Activated T-helper 17 cell treated with anti-CD3 and anti-CD28 coated beads, Interleukin-2, amount 50 U/mL, for 72 hours (primary cell): ENCODE data around the gene COL4A1. TPM values are rescaled to one million over a fixed set of nuclear protein-coding genes. Genes with fewer than 3 reads are reported as not detected.

ENCODE experiments used
- ATAC-seq: fragments of 150-1000 bp; cut with Tn5 transposase; replicated peaks from 2 replicates; pipeline ENCODE4 v1.10.0; 2021; ENCODE audit warnings: mild to moderate bottlenecking, moderate library complexity
- H3K27ac Mint-ChIP-seq: one replicate; pipeline ENCODE4 v1.8.0; 2022; ENCODE audit warnings: mixed read lengths
- H3K27me3 Mint-ChIP-seq: one replicate; pipeline ENCODE4 v1.8.0; 2022; ENCODE audit warnings: mixed read lengths
- H3K36me3 Mint-ChIP-seq: one replicate; pipeline ENCODE4 v1.8.0; 2022; ENCODE audit warnings: low read depth, mild to moderate bottlenecking, mixed read lengths
- H3K4me1 Mint-ChIP-seq: one replicate; pipeline ENCODE4 v1.8.0; 2022; ENCODE audit warnings: mixed read lengths
- H3K4me3 Mint-ChIP-seq: one replicate; pipeline ENCODE4 v1.8.0; 2022; ENCODE audit warnings: mild to moderate bottlenecking, mixed read lengths
- H3K9me3 Mint-ChIP-seq: one replicate; pipeline ENCODE4 v1.8.0; 2022; ENCODE audit warnings: mixed read lengths
- total RNA-seq, 2 donors: library from RNA; stranded (reverse); gene quantifications; one replicate each; pipeline ENCODE4 v1.2.3, GENCODE V29; 2022

Gene COL4A1
- total RNA-seq, 2 donors from 2014 or later = not detected

DNA sequence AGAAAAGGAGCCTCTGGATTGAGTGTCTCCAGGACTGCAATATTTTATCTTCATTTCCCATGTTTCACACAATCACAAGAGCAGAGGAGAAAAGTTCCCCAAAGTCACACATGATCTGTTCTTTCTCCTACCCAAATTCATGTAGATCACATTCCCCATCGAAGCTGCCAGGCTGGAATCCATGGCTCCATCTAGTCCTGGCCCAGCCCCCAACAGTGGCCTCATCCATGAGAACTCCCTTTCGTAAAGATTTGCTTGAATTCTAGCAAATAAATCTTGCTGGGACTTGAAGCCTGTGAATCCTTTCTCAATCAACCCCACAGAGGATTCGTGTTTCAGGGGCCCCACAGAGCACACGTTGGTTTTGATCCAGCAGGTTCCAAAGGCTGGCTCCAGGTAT is 109.5 kb downstream of the COL4A1 start:
- Mint-ChIP-seq H3K4me1 (no peaks in the 10 kb centered on the region), H3K27ac (no peak overlapping the region), H3K36me3 (no peaks in the 10 kb centered on the region)

DNA sequence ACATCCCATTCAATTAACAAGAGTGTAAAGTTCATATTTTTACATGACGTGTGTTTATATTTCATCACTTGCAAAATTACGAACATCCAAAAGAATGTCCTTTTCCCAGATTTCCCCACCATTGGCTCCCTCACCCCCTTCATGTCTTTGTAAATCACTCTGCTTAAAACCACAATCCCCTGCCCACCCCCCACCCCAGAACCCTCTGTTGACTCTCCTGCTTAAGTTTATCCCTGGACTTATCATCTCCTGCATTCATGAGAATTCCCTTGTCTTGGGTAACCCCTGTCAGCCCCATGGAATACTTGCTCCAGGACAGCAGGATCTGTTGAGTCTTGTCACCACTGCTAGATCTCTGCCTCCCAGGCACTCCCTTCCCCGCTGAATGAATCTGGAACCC is 109.9 kb downstream of the COL4A1 start:
- ATAC-seq = no peak
- H3K27me3 Mint-ChIP-seq = peaks cover 32% of the 10 kb centered on the region
- H3K4me3 Mint-ChIP-seq = no peak overlapping the region
- H3K4me1 Mint-ChIP-seq = no peaks in the 10 kb centered on the region
- no peak overlapping the region for H3K27ac Mint-ChIP-seq
- H3K36me3 Mint-ChIP-seq = no peaks in the 10 kb centered on the region
- H3K9me3 Mint-ChIP-seq = no peaks in the 10 kb centered on the region

More for the DNA sequence above, 109.5 kb downstream of the COL4A1 start:
- ATAC-seq = no peak
- H3K9me3 Mint-ChIP-seq = no peaks in the 10 kb centered on the region
- peaks cover 32% of the 10 kb centered on the region for H3K27me3 Mint-ChIP-seq
- no peak overlapping the region for H3K4me3 Mint-ChIP-seq

DNA sequence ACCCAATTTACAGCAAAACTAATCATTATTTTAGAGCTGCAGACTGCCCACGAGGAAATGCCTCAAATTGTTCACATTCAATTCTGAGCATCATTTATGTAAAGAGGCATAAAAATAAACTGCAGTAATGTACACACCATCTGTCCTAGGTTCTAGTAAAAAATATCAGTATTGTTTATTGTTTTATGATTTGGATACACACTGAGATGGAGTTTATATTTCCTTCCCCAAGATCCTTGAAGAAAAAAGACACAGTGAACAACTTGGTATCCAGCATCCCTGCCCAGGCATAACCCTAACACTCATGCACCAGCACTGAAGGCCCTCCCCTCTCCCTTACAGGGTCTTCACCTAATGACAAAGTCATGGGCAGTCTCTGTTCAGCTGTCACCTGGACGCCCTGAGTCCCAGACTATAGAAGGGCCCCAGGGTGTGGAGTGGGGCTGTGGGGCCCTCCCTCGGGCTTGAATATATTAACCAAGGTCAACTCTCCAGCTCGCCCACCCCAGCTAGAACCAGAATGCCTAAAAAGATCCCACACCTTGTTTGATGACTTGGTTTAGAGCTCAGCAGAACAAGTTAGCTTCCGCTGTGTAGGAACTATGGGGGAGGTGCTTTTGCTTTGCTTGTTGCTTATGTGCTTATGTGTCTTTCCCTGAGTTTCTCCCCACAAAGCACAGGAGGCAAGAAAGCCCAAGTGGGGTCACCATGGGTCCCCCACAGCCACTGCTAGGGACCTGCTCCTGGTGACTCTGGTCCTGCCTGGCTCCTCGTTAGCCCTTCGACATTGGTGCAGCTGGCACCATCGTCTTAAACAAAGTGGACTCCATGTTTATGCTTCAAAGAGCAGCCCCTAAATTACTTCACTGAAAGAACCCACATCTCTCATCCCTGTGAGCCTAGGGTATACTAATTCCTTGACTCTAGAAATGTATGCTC is 111.1 kb downstream of the COL4A1 start:
- H3K27me3 Mint-ChIP-seq = peaks cover 36% of the 10 kb centered on the region
- no peaks in the 10 kb centered on the region for H3K4me1 Mint-ChIP-seq
- H3K9me3 Mint-ChIP-seq = no peaks in the 10 kb centered on the region
- no peaks in the 10 kb centered on the region for H3K36me3 Mint-ChIP-seq
- H3K4me3 Mint-ChIP-seq = no peak overlapping the region
- no peak overlapping the region for H3K27ac Mint-ChIP-seq
- ATAC-seq = no peak

DNA sequence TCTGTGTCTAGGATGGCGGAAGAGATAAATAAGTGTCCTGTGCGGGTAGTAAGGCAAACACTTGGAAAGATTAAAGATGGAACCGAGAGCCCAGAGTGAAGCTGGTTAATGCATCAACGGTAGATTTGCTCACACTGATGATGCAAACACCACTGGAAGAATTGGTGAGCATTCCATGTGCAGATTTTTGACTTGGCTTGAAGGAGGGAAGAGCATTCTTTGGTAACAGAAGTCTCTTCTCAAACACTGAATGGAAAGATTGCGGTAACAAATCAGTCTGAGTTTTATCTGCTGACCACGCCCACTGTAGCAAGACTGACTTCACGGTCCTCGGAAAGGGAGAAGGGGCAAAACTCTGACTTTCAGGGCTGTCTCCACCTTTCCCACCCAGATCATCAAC is 112.5 kb downstream of the COL4A1 start:
- ATAC-seq = no peak
- H3K4me3 Mint-ChIP-seq = no peak overlapping the region
- H3K4me1 Mint-ChIP-seq = no peaks in the 10 kb centered on the region
- H3K27me3 Mint-ChIP-seq = peaks cover 38% of the 10 kb centered on the region
- no peak overlapping the region for H3K27ac Mint-ChIP-seq
- no peaks in the 10 kb centered on the region for H3K9me3 Mint-ChIP-seq
- no peaks in the 10 kb centered on the region for H3K36me3 Mint-ChIP-seq

DNA sequence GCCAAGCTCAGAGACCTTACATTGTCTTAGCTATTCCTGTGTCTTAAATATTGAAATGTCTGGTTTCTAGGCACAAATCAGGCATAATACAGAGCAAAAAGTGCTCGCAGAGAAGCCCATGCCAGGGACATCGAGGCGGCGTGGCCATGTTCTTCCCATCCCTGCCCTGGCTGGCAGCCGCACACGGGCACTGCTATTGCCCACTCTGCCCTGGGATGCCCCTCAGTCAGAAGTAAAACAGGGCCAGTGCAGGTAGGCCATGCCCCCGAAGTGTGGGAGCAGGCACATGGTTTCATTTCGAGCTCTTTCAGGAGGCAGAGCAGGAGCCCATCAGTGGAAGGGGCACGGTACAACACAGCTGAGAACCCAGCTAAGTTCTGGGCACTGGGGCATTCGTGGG is 113.5 kb downstream of the COL4A1 start:
- no peaks in the 10 kb centered on the region for H3K9me3 Mint-ChIP-seq
- no peaks in the 10 kb centered on the region for H3K4me1 Mint-ChIP-seq
- H3K27ac Mint-ChIP-seq = no peak overlapping the region
- H3K27me3 Mint-ChIP-seq = peaks cover 30% of the 10 kb centered on the region
- ATAC-seq = no peak
- no peaks in the 10 kb centered on the region for H3K36me3 Mint-ChIP-seq
- no peak overlapping the region for H3K4me3 Mint-ChIP-seq

DNA sequence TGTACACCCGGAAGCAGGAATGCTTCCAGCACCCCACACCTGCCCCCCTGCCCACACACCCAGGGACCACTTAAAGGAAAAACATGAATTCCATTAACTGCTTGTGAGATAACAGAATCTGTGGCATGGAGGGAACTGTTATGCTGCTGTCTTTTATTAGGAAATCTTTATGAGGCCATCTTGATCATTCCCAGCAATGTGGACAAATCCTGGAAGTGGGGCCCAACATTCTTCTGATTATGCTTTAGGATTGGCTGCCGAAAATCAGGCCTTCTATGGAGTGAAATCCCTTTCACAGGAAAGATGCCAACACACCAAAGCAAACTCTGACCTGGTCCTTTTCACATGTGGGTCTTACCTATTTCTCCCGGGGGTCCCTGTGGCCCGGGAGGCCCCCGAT is 114.5 kb downstream of the COL4A1 start:
- Mint-ChIP-seq H3K27me3 (peaks cover 29% of the 10 kb centered on the region), H3K4me1 (no peaks in the 10 kb centered on the region), H3K36me3 (no peaks in the 10 kb centered on the region), H3K4me3 (no peak overlapping the region), H3K9me3 (no peaks in the 10 kb centered on the region), H3K27ac (no peak overlapping the region)
- no peak for ATAC-seq

DNA sequence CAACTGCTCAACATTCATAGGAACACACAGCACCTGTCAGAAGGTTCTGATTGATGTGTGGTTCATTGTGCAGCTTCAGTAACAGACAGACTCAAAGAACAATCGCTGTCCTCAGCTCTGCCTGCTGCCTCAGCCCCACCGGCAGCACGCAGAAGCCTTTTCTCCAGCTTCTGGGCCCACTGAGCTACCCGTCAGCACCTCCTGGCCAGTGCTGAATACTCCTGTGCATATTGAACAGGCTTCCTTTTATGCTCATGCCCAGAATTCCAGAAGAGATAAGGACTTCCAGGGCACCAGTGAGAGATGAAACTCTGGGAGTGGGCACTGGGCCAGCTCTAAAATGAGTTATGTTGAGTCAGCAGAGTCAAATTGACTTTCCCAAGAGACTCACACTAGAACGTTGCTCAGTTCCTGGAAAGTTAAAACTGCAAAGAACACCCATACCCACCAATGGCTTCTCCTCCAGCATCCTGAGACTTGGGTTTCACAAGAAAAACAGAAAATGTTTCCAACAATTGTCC is 119.3 kb downstream of the COL4A1 start:
- no peak for ATAC-seq
- H3K36me3 Mint-ChIP-seq = no peaks in the 10 kb centered on the region
- H3K27ac Mint-ChIP-seq = no peak overlapping the region
- peaks cover 15% of the 10 kb centered on the region for H3K27me3 Mint-ChIP-seq
- H3K4me3 Mint-ChIP-seq = no peak overlapping the region
- no peaks in the 10 kb centered on the region for H3K4me1 Mint-ChIP-seq
- H3K9me3 Mint-ChIP-seq = no peaks in the 10 kb centered on the region

DNA sequence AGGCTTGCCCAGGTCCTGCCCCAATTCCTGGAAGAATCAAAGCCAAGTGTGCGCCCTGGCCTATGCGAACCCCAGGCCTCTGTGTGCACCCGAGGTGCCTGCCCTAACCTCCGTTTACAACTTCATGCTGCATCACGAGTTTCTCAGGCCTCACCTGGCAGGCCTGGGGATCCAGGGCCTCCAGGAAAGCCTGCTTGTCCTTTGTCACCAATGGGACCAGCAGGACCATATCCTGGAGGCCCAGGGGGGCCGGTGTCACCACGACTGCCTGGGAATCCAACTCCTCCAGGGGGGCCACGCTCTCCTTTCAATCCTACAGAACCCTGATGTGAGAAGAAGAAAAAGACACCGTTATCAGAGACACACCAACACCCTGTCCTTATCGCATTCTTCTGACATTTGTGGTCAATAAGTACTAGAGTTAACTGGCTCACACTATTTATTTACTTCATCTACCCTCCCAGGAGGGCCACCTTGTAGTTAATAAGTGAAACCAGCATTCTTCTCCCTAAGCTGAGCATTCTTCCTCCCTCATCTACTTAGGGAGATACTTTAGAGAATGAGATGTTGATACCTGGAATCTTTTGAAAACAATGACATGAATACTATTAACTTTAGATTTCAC is 120.6 kb downstream of the COL4A1 start:
- no peak for ATAC-seq
- no peaks in the 10 kb centered on the region for H3K36me3 Mint-ChIP-seq

DNA sequence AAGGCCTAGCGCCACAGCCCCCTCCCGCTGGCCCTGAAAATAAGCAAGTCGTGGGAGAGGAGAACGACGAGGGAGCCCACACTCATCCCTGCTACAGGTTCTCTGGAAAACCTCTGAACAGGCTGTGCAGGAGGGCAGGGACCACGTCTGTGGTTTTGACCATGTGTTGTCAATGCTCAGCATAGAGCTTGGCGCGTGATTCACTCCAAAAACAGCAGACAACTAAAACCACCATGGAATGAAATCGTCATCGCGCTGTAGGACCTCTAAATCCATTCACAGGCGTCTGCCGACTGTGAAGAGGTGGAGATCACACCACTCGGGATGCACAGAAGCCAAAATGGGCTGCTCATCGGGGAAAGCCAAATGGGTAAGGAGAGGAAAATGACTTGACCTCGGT is 121.3 kb downstream of the COL4A1 start:
- Mint-ChIP-seq H3K9me3 (no peaks in the 10 kb centered on the region), H3K4me3 (no peak overlapping the region), H3K27me3 (peaks cover 9% of the 10 kb centered on the region), H3K27ac (no peak overlapping the region), H3K36me3 (no peaks in the 10 kb centered on the region), H3K4me1 (no peaks in the 10 kb centered on the region)
- no peak for ATAC-seq

More for the DNA sequence above, 120.6 kb downstream of the COL4A1 start:
- Mint-ChIP-seq H3K4me3 (no peak overlapping the region), H3K4me1 (no peaks in the 10 kb centered on the region), H3K27me3 (peaks cover 12% of the 10 kb centered on the region), H3K27ac (no peak overlapping the region), H3K9me3 (no peaks in the 10 kb centered on the region)

DNA sequence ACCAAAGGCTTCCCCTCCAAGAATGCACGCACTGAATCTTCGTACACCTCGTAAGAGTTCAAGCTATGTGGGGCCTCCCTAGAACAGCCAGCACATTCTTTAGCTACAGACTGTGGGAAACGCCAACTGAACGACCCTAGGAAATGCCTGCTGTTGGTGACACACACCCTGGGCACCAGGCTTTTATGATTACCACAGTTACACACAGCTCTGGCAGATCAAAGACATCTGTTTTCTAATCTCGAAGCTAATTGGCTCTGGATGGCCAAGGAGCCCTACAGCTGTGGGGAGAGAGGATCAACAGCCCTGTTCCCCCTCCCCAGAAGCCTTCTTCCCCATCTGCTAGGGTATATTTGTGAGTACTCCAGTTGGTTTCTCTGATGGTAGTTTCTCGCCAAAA is 123.0 kb downstream of the COL4A1 start:
- no peak overlapping the region for H3K4me3 Mint-ChIP-seq
- H3K27me3 Mint-ChIP-seq = peaks cover 5% of the 10 kb centered on the region
- no peak overlapping the region for H3K27ac Mint-ChIP-seq
- H3K4me1 Mint-ChIP-seq = no peaks in the 10 kb centered on the region
- no peaks in the 10 kb centered on the region for H3K9me3 Mint-ChIP-seq
- H3K36me3 Mint-ChIP-seq = no peaks in the 10 kb centered on the region
- no peak for ATAC-seq

DNA sequence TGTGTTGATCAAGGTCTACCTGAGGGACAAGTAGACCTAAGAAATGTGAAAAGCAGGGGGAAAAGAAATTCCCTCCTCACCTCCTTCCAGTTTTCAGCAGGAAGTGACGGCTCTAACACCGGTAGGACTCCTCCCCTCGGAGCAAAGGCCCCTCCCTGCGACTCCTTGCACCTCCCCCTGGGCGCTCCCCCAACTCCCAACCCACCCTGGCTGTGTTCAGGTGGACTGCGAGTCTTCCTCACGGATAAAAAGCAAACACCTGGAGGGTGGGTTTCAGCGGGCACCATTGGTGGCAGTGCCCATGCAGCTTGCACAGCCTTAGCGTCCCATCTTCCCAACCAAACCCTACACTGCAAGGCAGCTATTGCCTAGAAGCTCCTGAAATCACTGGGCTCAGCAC is 124.5 kb downstream of the COL4A1 start:
- H3K4me1 Mint-ChIP-seq = no peaks in the 10 kb centered on the region
- ATAC-seq = no peak
- no peaks in the 10 kb centered on the region for H3K36me3 Mint-ChIP-seq
- peaks cover 5% of the 10 kb centered on the region for H3K27me3 Mint-ChIP-seq
- no peaks in the 10 kb centered on the region for H3K9me3 Mint-ChIP-seq
- H3K27ac Mint-ChIP-seq = no peak overlapping the region
- H3K4me3 Mint-ChIP-seq = no peak overlapping the region

DNA sequence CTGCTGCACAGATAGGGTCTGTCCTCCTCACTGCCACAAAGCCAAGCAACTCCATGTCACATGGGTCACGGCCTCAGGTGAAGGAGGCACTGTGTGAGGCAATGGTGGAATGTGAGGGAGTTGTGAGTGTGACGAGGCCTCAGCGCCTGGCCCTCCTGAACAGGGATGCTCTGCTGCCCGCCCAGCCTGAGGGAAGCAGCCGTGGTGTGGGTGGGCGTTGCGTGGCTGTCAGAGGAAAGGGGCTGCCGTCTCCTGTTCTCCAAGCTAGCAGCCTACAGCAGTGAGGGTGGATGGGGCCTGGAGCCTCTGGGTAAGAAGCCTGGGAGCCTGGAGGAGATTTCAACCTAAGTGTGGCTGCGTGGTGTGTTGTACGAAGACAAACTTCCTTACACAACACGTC is 125.0 kb downstream of the COL4A1 start:
- Mint-ChIP-seq H3K4me3 (no peak overlapping the region), H3K9me3 (no peaks in the 10 kb centered on the region)

DNA sequence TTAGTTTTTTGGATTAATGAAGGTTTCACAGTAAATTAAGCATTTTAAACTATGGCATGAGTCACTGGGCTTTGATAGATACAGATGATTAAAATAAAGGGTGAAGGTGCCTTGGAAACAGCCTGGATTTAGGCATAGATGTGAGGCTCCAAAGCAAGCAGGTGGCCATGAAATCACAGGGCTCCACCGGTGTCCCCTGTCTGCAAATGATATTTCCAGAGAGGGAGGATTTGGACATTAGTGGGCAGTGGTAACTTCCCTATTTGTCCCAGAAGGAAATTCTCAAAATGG is 127.2 kb downstream of the COL4A1 start:
- no peak for ATAC-seq
- Mint-ChIP-seq H3K27ac (no peak overlapping the region), H3K36me3 (no peaks in the 10 kb centered on the region), H3K4me3 (no peak overlapping the region), H3K9me3 (peaks cover under 1% of the 10 kb centered on the region), H3K27me3 (no peaks in the 10 kb centered on the region), H3K4me1 (no peaks in the 10 kb centered on the region)

More for the DNA sequence above, 125.0 kb downstream of the COL4A1 start:
- no peak overlapping the region for H3K27ac Mint-ChIP-seq
- peaks cover 5% of the 10 kb centered on the region for H3K27me3 Mint-ChIP-seq
- H3K36me3 Mint-ChIP-seq = no peaks in the 10 kb centered on the region
- ATAC-seq = no peak
- H3K4me1 Mint-ChIP-seq = no peaks in the 10 kb centered on the region

DNA sequence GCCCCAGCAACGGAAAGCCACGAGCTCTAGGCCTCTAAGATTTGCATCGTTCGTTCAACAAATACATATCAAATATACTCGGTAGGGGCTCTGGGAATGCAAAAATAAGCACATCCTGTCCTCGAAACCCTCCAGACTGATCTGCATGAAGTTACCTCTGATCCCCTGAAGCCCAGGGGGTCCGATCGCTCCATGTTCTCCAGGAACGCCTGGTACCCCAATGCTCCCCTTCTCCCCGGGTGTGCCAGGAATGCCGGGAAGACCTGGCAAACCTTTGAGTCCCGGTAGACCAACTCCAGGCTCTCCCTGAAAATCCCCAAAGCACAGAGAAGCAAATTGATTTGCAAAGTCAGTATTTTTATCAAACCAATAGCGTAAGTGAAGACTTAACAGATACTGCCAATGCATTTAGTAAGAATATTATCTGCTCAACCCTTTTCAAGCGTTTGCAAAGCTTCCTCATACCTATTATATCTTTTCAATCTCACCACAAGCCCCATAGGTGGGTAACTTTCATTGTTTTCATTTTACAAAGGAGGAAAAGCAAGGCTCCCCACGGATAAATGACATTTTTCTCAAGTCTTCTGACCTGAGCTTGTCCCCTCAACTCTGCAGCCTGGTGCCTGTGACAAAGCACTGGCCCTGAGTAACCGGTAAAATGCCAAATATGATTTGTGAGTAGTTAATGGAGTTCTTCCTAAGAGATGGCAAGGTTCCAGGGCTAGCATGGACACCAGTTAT is 127.7 kb downstream of the COL4A1 start:
- Mint-ChIP-seq H3K36me3 (no peaks in the 10 kb centered on the region), H3K9me3 (peaks cover 4% of the 10 kb centered on the region), H3K4me3 (no peak overlapping the region), H3K27ac (no peak overlapping the region), H3K27me3 (no peaks in the 10 kb centered on the region), H3K4me1 (no peaks in the 10 kb centered on the region)
- ATAC-seq = no peak
